Brain microvascular endothelial cell (primary cell): ENCODE data around the gene TP73.

ENCODE experiments used
- DNase-seq: peaks from one replicate; pipeline ENCODE4 v3.0.0-alpha.2; 2020
- H3K27ac ChIP-seq: fragments of 250-450 bp; sonication (Bioruptor Pico); 2 replicates; pipeline ENCODE4 v1.5.1; 2020; ENCODE audit warnings: mild to moderate bottlenecking, moderate library complexity
- H3K27me3 ChIP-seq: fragments of 250-450 bp; sonication (Bioruptor Pico); replicated peaks from 2 replicates; pipeline ENCODE4 v1.5.1; 2020; ENCODE audit warnings: mild to moderate bottlenecking
- H3K36me3 ChIP-seq: fragments of 250-450 bp; sonication (Bioruptor Pico); replicated peaks from 2 replicates; pipeline ENCODE4 v1.5.1; 2020; ENCODE audit warnings: mild to moderate bottlenecking
- H3K4me3 ChIP-seq: 2 replicates; pipeline ENCODE4 v1.5.1; 2011; ENCODE audit warnings: low read depth, mild to moderate bottlenecking, control low read depth, low read length, moderate library complexity
- CTCF ChIP-seq: IDR thresholded peaks from 2 replicates; pipeline ENCODE4 v1.5.1; 2011; ENCODE audit warnings: low read depth, mild to moderate bottlenecking, moderate library complexity, low read length, control low read depth, inconsistent platforms; ENCODE audit errors: missing control alignments
- in situ Hi-C: cut with HindIII; loops from 2 replicates; pipeline ENCODE4 v1.10.0; 2017; ENCODE audit warnings: low sequenced_read_pairs, low pct_ligation_motif_present

TP73 gene

GRCh38 chr1:3713840-3714239 lies 61.5 kb downstream of the TP73 start:
- TF ChIP-seq CTCF = no peak
- in situ Hi-C loops = no loop called here

GRCh38 chr1:3714284-3714741 lies 62.0 kb downstream of the TP73 start:
- in situ Hi-C loops = no loop called here
- H3K36me3 ChIP-seq = no peaks in the 10 kb centered on the region
- TF ChIP-seq CTCF = no peak
- peaks cover 24% of the 10 kb centered on the region for H3K27me3 ChIP-seq
- H3K4me3 ChIP-seq = no peak overlapping the region
- DNase-seq = no peak
- no peak overlapping the region for H3K27ac ChIP-seq

More at GRCh38 chr1:3713840-3714239, 61.5 kb downstream of the TP73 start:
- no peaks in the 10 kb centered on the region for H3K36me3 ChIP-seq
- peaks cover 28% of the 10 kb centered on the region for H3K27me3 ChIP-seq
- no peak overlapping the region for H3K4me3 ChIP-seq
- DNase-seq = no peak
- no peak overlapping the region for H3K27ac ChIP-seq

- DNase-seq = no peak
- no peak overlapping the region for H3K27ac ChIP-seq
Measured at GRCh38 chr1:3714814-3715213, 62.5 kb downstream of the TP73 start.

GRCh38 chr1:3716351-3716750 lies 64.0 kb downstream of the TP73 start:
- no peak for DNase-seq
- in situ Hi-C loops = no loop called here
- Histone ChIP-seq H3K27ac (no peak overlapping the region), H3K4me3 (no peak overlapping the region), H3K36me3 (no peaks in the 10 kb centered on the region), H3K27me3 (peaks cover 9% of the 10 kb centered on the region)
- no peak for TF ChIP-seq CTCF

More at GRCh38 chr1:3714814-3715213, 62.5 kb downstream of the TP73 start:
- TF ChIP-seq CTCF = no peak
- Histone ChIP-seq H3K36me3 (no peaks in the 10 kb centered on the region), H3K4me3 (no peak overlapping the region), H3K27me3 (peaks cover 19% of the 10 kb centered on the region)
- in situ Hi-C loops = no loop called here

- H3K27ac ChIP-seq = no peak overlapping the region
- TF ChIP-seq CTCF = no peak
- no peak for DNase-seq
- H3K27me3 ChIP-seq = peaks cover 2% of the 10 kb centered on the region
- H3K36me3 ChIP-seq = no peaks in the 10 kb centered on the region
- H3K4me3 ChIP-seq = no peak overlapping the region
- in situ Hi-C loops = no loop called here
Measured at GRCh38 chr1:3717041-3717714, 64.9 kb downstream of the TP73 start.
